Lower leg skin (tissue), 3 donors: Measurements from ENCODE around the gene RAD18.

Source experiments
- POLR2A ChIP-seq, 2 donors: fragments of 450-650 bp; IDR thresholded peaks; one replicate each; pipeline ENCODE4 v1.6.1; 2016 to 2017; ENCODE audit warnings: antibody characterized with exemption in 2 of 2, mild to moderate bottlenecking in 1 of 2, moderate library complexity in 1 of 2
- TF ChIP-seq, protein P1 (sequence below), 3 donors: fragments of 450-650 bp; IDR thresholded peaks; one replicate each; pipeline ENCODE4 v1.5.1; 2016; ENCODE audit warnings: antibody characterized with exemption in 3 of 3, mild to moderate bottlenecking in 3 of 3, moderate library complexity in 2 of 3

GRCh38 chr3:8983026-8983425, 19.8 kb upstream of the RAD18 start:
- TF ChIP-seq, protein P1, sequence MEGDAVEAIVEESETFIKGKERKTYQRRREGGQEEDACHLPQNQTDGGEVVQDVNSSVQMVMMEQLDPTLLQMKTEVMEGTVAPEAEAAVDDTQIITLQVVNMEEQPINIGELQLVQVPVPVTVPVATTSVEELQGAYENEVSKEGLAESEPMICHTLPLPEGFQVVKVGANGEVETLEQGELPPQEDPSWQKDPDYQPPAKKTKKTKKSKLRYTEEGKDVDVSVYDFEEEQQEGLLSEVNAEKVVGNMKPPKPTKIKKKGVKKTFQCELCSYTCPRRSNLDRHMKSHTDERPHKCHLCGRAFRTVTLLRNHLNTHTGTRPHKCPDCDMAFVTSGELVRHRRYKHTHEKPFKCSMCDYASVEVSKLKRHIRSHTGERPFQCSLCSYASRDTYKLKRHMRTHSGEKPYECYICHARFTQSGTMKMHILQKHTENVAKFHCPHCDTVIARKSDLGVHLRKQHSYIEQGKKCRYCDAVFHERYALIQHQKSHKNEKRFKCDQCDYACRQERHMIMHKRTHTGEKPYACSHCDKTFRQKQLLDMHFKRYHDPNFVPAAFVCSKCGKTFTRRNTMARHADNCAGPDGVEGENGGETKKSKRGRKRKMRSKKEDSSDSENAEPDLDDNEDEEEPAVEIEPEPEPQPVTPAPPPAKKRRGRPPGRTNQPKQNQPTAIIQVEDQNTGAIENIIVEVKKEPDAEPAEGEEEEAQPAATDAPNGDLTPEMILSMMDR (IDR thresholded peaks at IDR 0.05): no peak
- TF ChIP-seq POLR2A (IDR thresholded peaks at IDR 0.05): no peak
